Skeletal muscle tissue (tissue), 4 donors: ENCODE measurements around the gene EPB41L1. TPM values are rescaled to one million over a fixed set of nuclear protein-coding genes. Genes with fewer than 3 reads are reported as not detected.

ENCODE experiments used
- H3K27ac ChIP-seq: one replicate; pipeline ENCODE4 v1.7.0; 2013; ENCODE audit warnings: mild to moderate bottlenecking, low read depth, low read length, inconsistent platforms
- H3K27me3 ChIP-seq, 3 donors: one replicate each; pipeline ENCODE4 v1.7.0; 2013; ENCODE audit warnings: low read length in 3 of 3; ENCODE audit not compliant: control insufficient read depth in 3 of 3, insufficient read depth in 3 of 3
- H3K36me3 ChIP-seq, 3 donors: one replicate each; pipeline ENCODE4 v1.7.0; 2013; ENCODE audit warnings: low read length in 3 of 3; ENCODE audit not compliant: control insufficient read depth in 3 of 3, insufficient read depth in 3 of 3
- H3K4me1 ChIP-seq, 3 donors: one replicate each; pipeline ENCODE4 v1.7.0; 2013; ENCODE audit warnings: low read length in 3 of 3, mild to moderate bottlenecking in 3 of 3; ENCODE audit not compliant: control insufficient read depth in 3 of 3, insufficient read depth in 3 of 3
- H3K4me3 ChIP-seq, 3 donors: one replicate each; pipeline ENCODE4 v1.7.0; 2013; ENCODE audit warnings: low read length in 3 of 3
- H3K9ac ChIP-seq, 3 donors: one replicate each; pipeline ENCODE4 v1.7.0; 2013; ENCODE audit warnings: low read length in 3 of 3, mild to moderate bottlenecking in 3 of 3, moderate library complexity in 2 of 3, low read depth in 1 of 3
- H3K9me3 ChIP-seq, 3 donors: one replicate each; pipeline ENCODE4 v1.7.0; 2013; ENCODE audit warnings: low read length in 3 of 3; ENCODE audit not compliant: control insufficient read depth in 3 of 3
- total RNA-seq: library from RNA; depleted of rRNA; stranded (reverse); fragments of >200 nt; gene quantifications from one replicate; pipeline ENCODE4 v1.2.3, GENCODE V29; 2014
- donor health status: Osteomylitis.

EPB41L1 gene
- total RNA-seq, 1 donor from 2014 or later, result 10.4 TPM

- H3K27ac ChIP-seq, result no peak overlapping the region
Observed at GRCh38 chr20:36113566-36114250, 40.8 kb upstream of the EPB41L1 start.

DNA sequence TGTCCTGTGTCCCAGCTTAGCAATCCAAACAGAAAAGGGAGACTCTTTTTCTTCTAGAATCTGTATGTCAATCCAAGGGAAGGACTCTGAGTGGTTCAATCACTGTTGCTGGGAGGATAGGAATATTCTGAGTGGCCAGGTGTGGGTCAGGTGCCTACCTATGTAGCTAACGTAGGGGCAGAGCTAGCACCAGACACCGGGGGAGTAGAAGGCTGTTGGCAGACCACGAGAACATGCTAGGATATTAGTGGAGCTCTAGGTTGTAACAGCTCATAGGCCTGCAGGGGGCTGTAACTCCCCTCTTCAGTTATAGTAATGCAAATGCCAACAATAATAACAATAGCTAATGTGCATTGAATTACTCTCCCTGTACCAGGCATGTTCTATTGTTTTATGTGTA, 39.8 kb upstream of the EPB41L1 start:
- Histone ChIP-seq H3K4me3 (no peak overlapping the region), H3K4me1 (no peaks in the 10 kb centered on the region), H3K27me3 (peaks cover 0 to 6% (median 0%) of the 10 kb centered on the region in 3 donors), H3K9me3 (no peaks in the 10 kb centered on the region), H3K9ac (no peak overlapping the region), H3K36me3 (no peaks in the 10 kb centered on the region), H3K27ac (no peak overlapping the region)

More at GRCh38 chr20:36113566-36114250, 40.8 kb upstream of the EPB41L1 start:
- H3K9ac ChIP-seq, result no peak overlapping the region
- no peaks in the 10 kb centered on the region for H3K9me3 ChIP-seq
- H3K27me3 ChIP-seq, result peaks cover 0 to 6% (median 0%) of the 10 kb centered on the region in 3 donors
- no peak overlapping the region for H3K4me3 ChIP-seq
- H3K4me1 ChIP-seq, result peaks cover 0 to 2% (median 0%) of the 10 kb centered on the region in 3 donors
- H3K36me3 ChIP-seq, result no peaks in the 10 kb centered on the region

DNA sequence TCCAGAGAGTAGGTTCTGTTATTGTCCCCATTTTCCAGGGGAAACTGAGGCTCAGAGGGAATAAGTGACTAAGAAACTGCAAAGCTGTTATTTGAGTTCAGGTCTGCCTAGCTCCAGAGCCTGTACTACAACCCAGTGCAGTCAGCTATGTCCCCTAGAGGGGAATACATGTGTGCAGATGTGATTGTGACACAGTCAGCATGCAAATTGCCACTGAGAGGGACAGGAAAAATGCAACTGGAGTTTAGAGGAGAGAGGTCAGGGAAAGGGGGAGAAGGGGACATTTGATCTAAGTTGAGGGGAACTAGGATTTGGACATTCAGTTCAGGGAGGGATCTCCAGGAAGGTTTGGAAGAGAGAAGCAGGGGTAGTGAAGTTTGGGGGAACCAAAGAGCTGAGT, 38.6 kb upstream of the EPB41L1 start:
- no peak overlapping the region for H3K4me3 ChIP-seq

GRCh38 chr20:36116807-36117441, 37.6 kb upstream of the EPB41L1 start:
- Histone ChIP-seq H3K36me3 (no peaks in the 10 kb centered on the region), H3K9ac (no peak overlapping the region), H3K27me3 (peaks cover 0 to 8% (median 0%) of the 10 kb centered on the region in 3 donors), H3K9me3 (no peaks in the 10 kb centered on the region), H3K4me3 (no peak overlapping the region), H3K27ac (no peak overlapping the region), H3K4me1 (no peaks in the 10 kb centered on the region)

More for the DNA sequence above, 38.6 kb upstream of the EPB41L1 start:
- no peaks in the 10 kb centered on the region for H3K9me3 ChIP-seq
- no peaks in the 10 kb centered on the region for H3K4me1 ChIP-seq
- H3K27me3 ChIP-seq, result peaks cover 0 to 8% (median 0%) of the 10 kb centered on the region in 3 donors
- no peak overlapping the region for H3K27ac ChIP-seq
- peak overlapping the region in 1 of 3 donors; percentile 19 for H3K9ac ChIP-seq
- H3K36me3 ChIP-seq, result no peaks in the 10 kb centered on the region

- no peak overlapping the region for H3K4me3 ChIP-seq
- H3K4me1 ChIP-seq, result no peaks in the 10 kb centered on the region
- no peaks in the 10 kb centered on the region for H3K36me3 ChIP-seq
- peaks cover 0 to 8% (median 0%) of the 10 kb centered on the region in 3 donors for H3K27me3 ChIP-seq
- no peak overlapping the region for H3K9ac ChIP-seq
- no peak overlapping the region for H3K27ac ChIP-seq
- H3K9me3 ChIP-seq, result no peaks in the 10 kb centered on the region
Observed at GRCh38 chr20:36117638-36118037, 36.9 kb upstream of the EPB41L1 start.

DNA sequence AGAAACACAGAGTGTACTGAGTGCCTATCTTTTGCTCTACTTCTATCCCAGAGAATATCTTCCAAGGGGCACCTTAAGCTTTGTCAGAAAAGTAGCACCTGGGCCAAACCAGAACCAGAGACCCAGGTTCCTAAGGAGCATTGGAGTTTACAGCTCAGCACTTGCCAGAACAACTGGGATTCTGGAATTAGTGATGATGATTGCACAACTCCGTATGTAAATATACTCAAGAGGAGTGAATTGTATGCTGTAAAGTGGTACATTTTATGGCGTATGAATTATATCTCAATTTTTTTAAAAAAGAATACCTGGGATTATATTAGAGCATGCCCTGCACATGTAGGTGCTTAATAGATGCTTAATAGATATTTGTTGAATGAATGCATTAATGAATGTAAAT, 36.2 kb upstream of the EPB41L1 start:
- no peak overlapping the region for H3K9ac ChIP-seq
- peaks cover 0 to 8% (median 0%) of the 10 kb centered on the region in 3 donors for H3K27me3 ChIP-seq
- no peak overlapping the region for H3K27ac ChIP-seq
- H3K4me1 ChIP-seq, result no peaks in the 10 kb centered on the region
- H3K4me3 ChIP-seq, result no peak overlapping the region
- no peaks in the 10 kb centered on the region for H3K9me3 ChIP-seq
- H3K36me3 ChIP-seq, result no peaks in the 10 kb centered on the region

GRCh38 chr20:36119537-36119936, 35.0 kb upstream of the EPB41L1 start:
- Histone ChIP-seq H3K4me1 (no peaks in the 10 kb centered on the region), H3K9ac (no peak overlapping the region), H3K27me3 (peaks cover 0 to 6% (median 0%) of the 10 kb centered on the region in 3 donors), H3K27ac (no peak overlapping the region), H3K36me3 (no peaks in the 10 kb centered on the region), H3K9me3 (no peaks in the 10 kb centered on the region), H3K4me3 (no peak overlapping the region)

GRCh38 chr20:36120241-36120640, 34.3 kb upstream of the EPB41L1 start:
- H3K36me3 ChIP-seq, result no peaks in the 10 kb centered on the region
- no peak overlapping the region for H3K4me3 ChIP-seq
- H3K9me3 ChIP-seq, result no peaks in the 10 kb centered on the region
- no peak overlapping the region for H3K9ac ChIP-seq
- no peak overlapping the region for H3K27ac ChIP-seq
- peaks cover 0 to 9% (median 0%) of the 10 kb centered on the region in 3 donors for H3K27me3 ChIP-seq
- no peaks in the 10 kb centered on the region for H3K4me1 ChIP-seq

DNA sequence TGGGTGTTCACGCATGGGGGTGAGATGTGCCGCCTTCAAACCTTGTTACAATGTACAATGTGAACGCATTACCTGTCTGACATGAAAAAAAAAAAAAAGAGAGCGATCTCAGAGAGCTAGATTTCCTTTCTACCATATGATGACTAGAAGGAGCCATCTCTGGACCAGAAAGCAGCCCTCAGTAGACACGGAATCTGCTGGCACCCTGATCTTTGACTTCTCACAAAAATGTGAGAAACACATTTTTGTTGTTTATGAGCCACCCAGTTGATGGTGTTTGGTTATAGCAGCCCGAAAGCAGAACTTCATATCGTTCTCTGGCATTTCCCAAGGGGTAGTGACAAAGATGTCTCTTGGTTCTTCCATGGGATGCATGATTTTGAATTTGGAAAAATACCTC, 33.5 kb upstream of the EPB41L1 start:
- no peak overlapping the region for H3K27ac ChIP-seq
- H3K9ac ChIP-seq, result no peak overlapping the region
- peaks cover 0 to 9% (median 0%) of the 10 kb centered on the region in 3 donors for H3K27me3 ChIP-seq
- no peaks in the 10 kb centered on the region for H3K4me1 ChIP-seq
- H3K36me3 ChIP-seq, result no peaks in the 10 kb centered on the region
- no peaks in the 10 kb centered on the region for H3K9me3 ChIP-seq
- H3K4me3 ChIP-seq, result no peak overlapping the region
